ENCODE measurements around the gene HELZ2. TPM values are rescaled to one million over a fixed set of nuclear protein-coding genes. Genes with fewer than 3 reads are reported as not detected.
"Not testable (repeated sequence)": the region's sequence is repeated elsewhere in the genome, so short reads cannot be mapped to it uniquely, and the experiment has no call there.

The HELZ2 gene
- total RNA-seq, 4 donors from 2014 or later, result 24.3 to 45.5 (median 36.0) TPM

DNA sequence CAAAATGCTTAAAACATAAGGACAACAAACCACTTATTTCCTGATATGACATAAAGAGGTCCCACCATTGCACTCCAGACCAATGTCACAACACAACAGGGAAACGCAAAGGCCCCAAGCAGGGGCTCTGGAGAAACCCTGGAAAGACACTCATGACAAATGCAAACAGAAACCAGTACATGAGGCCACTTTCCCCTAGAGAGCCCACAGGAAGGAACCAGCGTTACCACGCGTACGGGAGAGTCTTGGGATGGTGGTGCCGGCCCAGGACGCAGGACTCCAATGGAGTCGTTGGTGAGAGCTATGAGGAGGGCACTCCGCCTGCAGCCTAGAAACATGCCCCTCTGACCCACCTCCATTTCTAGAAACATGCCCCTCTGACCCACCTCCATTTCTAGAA is 32.6 kb upstream of the HELZ2 start:
- Histone ChIP-seq H3K27me3 (no peaks in the 10 kb centered on the region), H3K27ac (no peak overlapping the region), H3K36me3 (peaks cover 13 to 19% of the 10 kb centered on the region in 2 donors), H3K9me3 (no peaks in the 10 kb centered on the region), H3K4me3 (replicated peaks in 1 of 3) (no peak overlapping the region), H3K4me1 (peaks cover 18 to 19% of the 10 kb centered on the region in 2 donors)
- WGBS, 2 donors, result 81 to 91% methylated on average over 6 to 9 of the region's 9 CpGs
- intact Hi-C loops (cut with DNase I), result no loop called here
- DNase-seq, result no peak
- TF ChIP-seq, protein P1, sequence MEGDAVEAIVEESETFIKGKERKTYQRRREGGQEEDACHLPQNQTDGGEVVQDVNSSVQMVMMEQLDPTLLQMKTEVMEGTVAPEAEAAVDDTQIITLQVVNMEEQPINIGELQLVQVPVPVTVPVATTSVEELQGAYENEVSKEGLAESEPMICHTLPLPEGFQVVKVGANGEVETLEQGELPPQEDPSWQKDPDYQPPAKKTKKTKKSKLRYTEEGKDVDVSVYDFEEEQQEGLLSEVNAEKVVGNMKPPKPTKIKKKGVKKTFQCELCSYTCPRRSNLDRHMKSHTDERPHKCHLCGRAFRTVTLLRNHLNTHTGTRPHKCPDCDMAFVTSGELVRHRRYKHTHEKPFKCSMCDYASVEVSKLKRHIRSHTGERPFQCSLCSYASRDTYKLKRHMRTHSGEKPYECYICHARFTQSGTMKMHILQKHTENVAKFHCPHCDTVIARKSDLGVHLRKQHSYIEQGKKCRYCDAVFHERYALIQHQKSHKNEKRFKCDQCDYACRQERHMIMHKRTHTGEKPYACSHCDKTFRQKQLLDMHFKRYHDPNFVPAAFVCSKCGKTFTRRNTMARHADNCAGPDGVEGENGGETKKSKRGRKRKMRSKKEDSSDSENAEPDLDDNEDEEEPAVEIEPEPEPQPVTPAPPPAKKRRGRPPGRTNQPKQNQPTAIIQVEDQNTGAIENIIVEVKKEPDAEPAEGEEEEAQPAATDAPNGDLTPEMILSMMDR (IDR thresholded peaks at IDR 0.05), result no peak
- TF ChIP-seq POLR2A (IDR thresholded peaks at IDR 0.05), result no peak

- TF ChIP-seq POLR2A (IDR thresholded peaks at IDR 0.05), result no peak
- TF ChIP-seq, protein P1 (IDR thresholded peaks at IDR 0.05), result no peak
- Histone ChIP-seq H3K4me1 (no peaks in the 10 kb centered on the region), H3K36me3 (peaks cover 22 to 36% of the 10 kb centered on the region in 2 donors), H3K27ac (no peak overlapping the region), H3K4me3 (replicated peaks in 1 of 3) (no peak overlapping the region), H3K27me3 (no peaks in the 10 kb centered on the region), H3K9me3 (no peaks in the 10 kb centered on the region)
- intact Hi-C loops (cut with DNase I), result no loop called here
- no peak for DNase-seq
- 89 to 100% methylated on average over 3 of the region's 3 CpGs for WGBS, 2 donors
Observed at GRCh38 chr20:63602321-63602720, 28.3 kb upstream of the HELZ2 start.

GRCh38 chr20:63601679-63602078 is 27.6 kb upstream of the HELZ2 start:
- WGBS, 2 donors, result 85 to 95% methylated on average over 3 to 7 of the region's 8 CpGs
- intact Hi-C loops (cut with DNase I); H3K27ac ChIP-seq: not testable (repeated sequence)

DNA sequence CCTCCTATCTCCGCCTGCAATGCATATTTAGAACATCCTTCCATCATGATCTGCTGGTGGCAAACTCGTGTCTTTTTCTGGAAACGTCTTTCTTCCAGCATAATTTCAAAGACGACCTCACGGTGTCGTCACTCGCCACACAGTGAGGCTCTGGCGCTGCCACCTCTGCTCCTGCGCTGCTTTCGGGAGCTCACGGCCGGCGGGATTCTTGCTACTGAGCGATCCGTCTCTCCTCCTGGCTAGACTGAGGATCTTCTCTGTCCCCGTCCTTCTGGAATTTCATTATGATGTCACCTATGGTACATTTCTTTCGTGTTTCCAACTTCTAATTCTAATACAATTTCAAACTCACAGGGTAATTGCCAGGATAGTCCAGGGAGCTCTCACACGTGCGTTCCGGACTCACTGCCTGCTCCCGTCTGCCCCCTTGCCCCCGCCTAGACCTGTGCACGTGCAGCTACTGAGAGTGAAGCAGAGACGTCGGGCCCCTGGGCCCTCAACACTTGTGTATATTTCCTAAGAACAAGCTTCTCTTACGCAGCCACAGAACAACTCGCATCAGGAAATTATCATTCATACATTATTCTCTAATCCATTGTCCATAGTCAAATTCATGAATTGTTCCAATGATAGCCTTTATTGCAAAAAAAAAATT is 25.5 kb upstream of the HELZ2 start:
- Histone ChIP-seq H3K4me1 (no peaks in the 10 kb centered on the region), H3K9me3 (no peaks in the 10 kb centered on the region), H3K36me3 (peaks cover 30 to 50% of the 10 kb centered on the region in 2 donors), H3K27me3 (no peaks in the 10 kb centered on the region), H3K27ac (no peak overlapping the region), H3K4me3 (replicated peaks in 1 of 3) (no peak overlapping the region)
- TF ChIP-seq, protein P1 (IDR thresholded peaks at IDR 0.05), result no peak
- TF ChIP-seq POLR2A (IDR thresholded peaks at IDR 0.05), result no peak
- DNase-seq, result no peak
- 91 to 95% methylated on average over 27 of the region's 27 CpGs for WGBS, 2 donors
- intact Hi-C loops (cut with DNase I), result no loop called here

More at GRCh38 chr20:63601679-63602078, 27.6 kb upstream of the HELZ2 start:
- not testable (repeated sequence) for H3K9me3 ChIP-seq; H3K4me3 ChIP-seq (replicated peaks in 1 of 3); H3K4me1 ChIP-seq; DNase-seq; H3K27me3 ChIP-seq
- peaks cover 22 to 39% of the 10 kb centered on the region in 2 donors for H3K36me3 ChIP-seq

GRCh38 chr20:63598479-63599395 is 24.7 kb upstream of the HELZ2 start:
- no peak for DNase-seq
- Histone ChIP-seq H3K9me3 (no peaks in the 10 kb centered on the region), H3K4me1 (no peaks in the 10 kb centered on the region), H3K27ac (no peak overlapping the region), H3K27me3 (no peaks in the 10 kb centered on the region), H3K36me3 (peaks cover 30 to 50% of the 10 kb centered on the region in 2 donors), H3K4me3 (replicated peaks in 1 of 3) (no peak overlapping the region)
- TF ChIP-seq, protein P1 (IDR thresholded peaks at IDR 0.05), result no peak
- no peak for TF ChIP-seq POLR2A (IDR thresholded peaks at IDR 0.05)
- intact Hi-C loops (cut with DNase I), result no loop called here
- 91 to 94% methylated on average over 31 to 32 of the region's 33 CpGs for WGBS, 2 donors
